Measurements from ENCODE around the gene DESI2.

GRCh38 chr1:244675167-244675566, 22.2 kb downstream of the DESI2 start:
- TF ChIP-seq, protein P1, sequence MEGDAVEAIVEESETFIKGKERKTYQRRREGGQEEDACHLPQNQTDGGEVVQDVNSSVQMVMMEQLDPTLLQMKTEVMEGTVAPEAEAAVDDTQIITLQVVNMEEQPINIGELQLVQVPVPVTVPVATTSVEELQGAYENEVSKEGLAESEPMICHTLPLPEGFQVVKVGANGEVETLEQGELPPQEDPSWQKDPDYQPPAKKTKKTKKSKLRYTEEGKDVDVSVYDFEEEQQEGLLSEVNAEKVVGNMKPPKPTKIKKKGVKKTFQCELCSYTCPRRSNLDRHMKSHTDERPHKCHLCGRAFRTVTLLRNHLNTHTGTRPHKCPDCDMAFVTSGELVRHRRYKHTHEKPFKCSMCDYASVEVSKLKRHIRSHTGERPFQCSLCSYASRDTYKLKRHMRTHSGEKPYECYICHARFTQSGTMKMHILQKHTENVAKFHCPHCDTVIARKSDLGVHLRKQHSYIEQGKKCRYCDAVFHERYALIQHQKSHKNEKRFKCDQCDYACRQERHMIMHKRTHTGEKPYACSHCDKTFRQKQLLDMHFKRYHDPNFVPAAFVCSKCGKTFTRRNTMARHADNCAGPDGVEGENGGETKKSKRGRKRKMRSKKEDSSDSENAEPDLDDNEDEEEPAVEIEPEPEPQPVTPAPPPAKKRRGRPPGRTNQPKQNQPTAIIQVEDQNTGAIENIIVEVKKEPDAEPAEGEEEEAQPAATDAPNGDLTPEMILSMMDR (IDR thresholded peaks at IDR 0.05), result no peak
- TF ChIP-seq POLR2AphosphoS5 (IDR thresholded peaks at IDR 0.05) (no peak), POLR2A (IDR thresholded peaks at IDR 0.05) (no peak)

Data from suprapubic skin (tissue), 4 donors.